Bronchial epithelial cell (primary cell): ENCODE measurements around the gene RAI1. TPM values are rescaled to one million over a fixed set of nuclear protein-coding genes. Genes with fewer than 3 reads are reported as not detected.

ENCODE experiments used
- DNase-seq: peaks from one replicate; pipeline ENCODE4 v3.0.0-alpha.2; 2010; ENCODE audit warnings: low read depth
- FAIRE-seq: peaks from 2 replicates; lab custom pipeline; 2011; peaks lifted over from hg19 to GRCh38; lab: Jason Lieb, UNC
- H3K27me3 ChIP-seq: 2 replicates; pipeline ENCODE4 v1.5.1; 2011; ENCODE audit warnings: low read length; ENCODE audit not compliant: control insufficient read depth, insufficient read depth
- H3K36me3 ChIP-seq: 2 replicates; pipeline ENCODE4 v1.5.1; 2011; ENCODE audit warnings: low read length; ENCODE audit not compliant: control insufficient read depth, insufficient read depth
- H3K4me3 ChIP-seq: 2 replicates; pipeline ENCODE4 v1.5.1; 2011; ENCODE audit warnings: mild to moderate bottlenecking, low read depth, low read length, control low read depth
- total RNA-seq: library from RNA; depleted of rRNA; stranded (reverse); fragments of >200 nt; gene quantifications from 2 replicates; pipeline ENCODE4 v1.2.1, GENCODE V29; 2014
- TF ChIP-seq, protein P1 (sequence below): IDR thresholded peaks from 2 replicates; pipeline ENCODE4 v1.5.1; 2011; ENCODE audit warnings: mild to moderate bottlenecking, moderate library complexity, low read length, control low read depth, inconsistent platforms; ENCODE audit not compliant: insufficient read depth, severe bottlenecking

The RAI1 gene
- total RNA-seq, 1 donor from 2014 or later, result 7.4 TPM

DNA sequence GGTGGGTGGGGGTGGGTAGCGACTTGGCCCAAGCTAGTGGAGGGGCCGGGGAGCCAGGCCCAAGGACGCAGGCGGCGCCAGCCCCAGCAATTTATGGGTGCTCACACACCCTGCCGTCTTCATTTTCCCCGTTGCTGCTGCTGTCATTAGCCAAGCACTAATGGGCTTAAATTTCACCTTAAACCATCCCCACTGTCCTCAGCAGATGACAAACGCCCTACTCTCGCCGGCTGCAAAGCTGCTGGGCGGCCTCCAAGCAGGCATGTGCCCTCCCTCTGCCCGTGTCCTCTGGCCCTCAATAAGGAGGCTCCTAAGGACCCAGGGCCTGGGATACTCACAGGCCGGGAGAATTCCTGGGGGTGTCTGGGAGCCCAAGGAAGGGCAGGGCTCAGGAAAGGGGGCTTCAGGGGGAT, 89.4 kb downstream of the RAI1 start:
- no peak for FAIRE-seq
- H3K4me3 ChIP-seq, result no peak overlapping the region
- peaks cover 3% of the 10 kb centered on the region for H3K36me3 ChIP-seq
- TF ChIP-seq, protein P1, sequence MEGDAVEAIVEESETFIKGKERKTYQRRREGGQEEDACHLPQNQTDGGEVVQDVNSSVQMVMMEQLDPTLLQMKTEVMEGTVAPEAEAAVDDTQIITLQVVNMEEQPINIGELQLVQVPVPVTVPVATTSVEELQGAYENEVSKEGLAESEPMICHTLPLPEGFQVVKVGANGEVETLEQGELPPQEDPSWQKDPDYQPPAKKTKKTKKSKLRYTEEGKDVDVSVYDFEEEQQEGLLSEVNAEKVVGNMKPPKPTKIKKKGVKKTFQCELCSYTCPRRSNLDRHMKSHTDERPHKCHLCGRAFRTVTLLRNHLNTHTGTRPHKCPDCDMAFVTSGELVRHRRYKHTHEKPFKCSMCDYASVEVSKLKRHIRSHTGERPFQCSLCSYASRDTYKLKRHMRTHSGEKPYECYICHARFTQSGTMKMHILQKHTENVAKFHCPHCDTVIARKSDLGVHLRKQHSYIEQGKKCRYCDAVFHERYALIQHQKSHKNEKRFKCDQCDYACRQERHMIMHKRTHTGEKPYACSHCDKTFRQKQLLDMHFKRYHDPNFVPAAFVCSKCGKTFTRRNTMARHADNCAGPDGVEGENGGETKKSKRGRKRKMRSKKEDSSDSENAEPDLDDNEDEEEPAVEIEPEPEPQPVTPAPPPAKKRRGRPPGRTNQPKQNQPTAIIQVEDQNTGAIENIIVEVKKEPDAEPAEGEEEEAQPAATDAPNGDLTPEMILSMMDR, result no peak
- no peaks in the 10 kb centered on the region for H3K27me3 ChIP-seq
- no peak for DNase-seq

DNA sequence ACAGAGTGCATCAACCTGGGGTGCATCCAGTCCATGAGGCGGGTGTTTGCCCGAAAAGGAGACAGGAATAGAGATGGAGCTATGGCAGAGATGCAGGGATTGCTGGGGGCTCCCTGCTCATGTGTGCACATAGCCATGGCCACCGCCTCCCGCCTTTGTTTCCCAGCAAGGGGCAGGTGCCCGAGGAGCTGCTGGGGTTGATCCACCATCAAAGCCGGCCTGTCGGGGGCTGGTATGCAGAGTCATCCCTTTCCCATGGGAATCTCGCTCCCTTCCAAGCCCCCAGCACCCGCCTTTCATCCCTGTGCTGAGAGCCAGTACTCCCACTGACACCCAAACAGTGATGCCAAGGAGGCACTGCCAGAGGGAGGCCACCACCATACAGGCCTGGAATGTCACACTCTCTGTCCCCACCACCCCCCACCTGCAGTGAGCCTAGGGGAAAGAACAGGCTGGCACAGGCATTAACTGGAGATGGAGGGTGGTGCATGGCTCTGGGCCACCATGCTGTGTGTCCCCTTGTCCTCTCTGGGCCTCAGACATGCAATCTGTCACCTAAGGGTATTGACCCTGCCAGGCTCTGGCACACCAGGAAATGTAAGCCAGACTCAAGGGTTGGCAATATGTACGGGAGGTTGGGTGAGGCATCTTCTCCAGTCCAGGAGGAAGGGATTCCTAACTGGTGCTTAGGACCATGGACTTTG, 90.4 kb downstream of the RAI1 start:
- Histone ChIP-seq H3K27me3 (no peaks in the 10 kb centered on the region), H3K4me3 (no peak overlapping the region), H3K36me3 (peaks cover 2% of the 10 kb centered on the region)
- no peak for FAIRE-seq
- DNase-seq, result no peak
- TF ChIP-seq, protein P1, result no peak

DNA sequence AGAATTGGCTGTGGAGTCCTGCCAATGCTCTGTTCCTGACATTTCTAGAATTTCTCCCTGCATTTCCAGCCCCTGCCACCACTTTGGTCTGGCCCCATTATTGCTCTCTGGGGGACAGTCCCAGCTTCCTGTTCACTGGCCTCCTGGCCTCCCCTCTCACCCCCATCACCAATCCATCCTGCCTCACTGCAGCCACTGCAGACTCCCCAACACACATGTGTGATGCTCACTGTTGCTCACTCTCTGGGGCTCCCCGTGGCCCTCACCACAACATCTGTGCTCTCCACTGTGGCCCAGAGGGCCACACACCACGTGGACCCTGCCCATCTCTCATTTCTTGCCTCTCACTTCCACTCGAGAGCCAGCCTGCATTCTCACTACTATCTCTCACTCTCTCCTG, 91.0 kb downstream of the RAI1 start:
- Histone ChIP-seq H3K27me3 (no peaks in the 10 kb centered on the region), H3K36me3 (peaks cover 1% of the 10 kb centered on the region), H3K4me3 (no peak overlapping the region)
- no peak for FAIRE-seq
- TF ChIP-seq, protein P1, result no peak
- no peak for DNase-seq

DNA sequence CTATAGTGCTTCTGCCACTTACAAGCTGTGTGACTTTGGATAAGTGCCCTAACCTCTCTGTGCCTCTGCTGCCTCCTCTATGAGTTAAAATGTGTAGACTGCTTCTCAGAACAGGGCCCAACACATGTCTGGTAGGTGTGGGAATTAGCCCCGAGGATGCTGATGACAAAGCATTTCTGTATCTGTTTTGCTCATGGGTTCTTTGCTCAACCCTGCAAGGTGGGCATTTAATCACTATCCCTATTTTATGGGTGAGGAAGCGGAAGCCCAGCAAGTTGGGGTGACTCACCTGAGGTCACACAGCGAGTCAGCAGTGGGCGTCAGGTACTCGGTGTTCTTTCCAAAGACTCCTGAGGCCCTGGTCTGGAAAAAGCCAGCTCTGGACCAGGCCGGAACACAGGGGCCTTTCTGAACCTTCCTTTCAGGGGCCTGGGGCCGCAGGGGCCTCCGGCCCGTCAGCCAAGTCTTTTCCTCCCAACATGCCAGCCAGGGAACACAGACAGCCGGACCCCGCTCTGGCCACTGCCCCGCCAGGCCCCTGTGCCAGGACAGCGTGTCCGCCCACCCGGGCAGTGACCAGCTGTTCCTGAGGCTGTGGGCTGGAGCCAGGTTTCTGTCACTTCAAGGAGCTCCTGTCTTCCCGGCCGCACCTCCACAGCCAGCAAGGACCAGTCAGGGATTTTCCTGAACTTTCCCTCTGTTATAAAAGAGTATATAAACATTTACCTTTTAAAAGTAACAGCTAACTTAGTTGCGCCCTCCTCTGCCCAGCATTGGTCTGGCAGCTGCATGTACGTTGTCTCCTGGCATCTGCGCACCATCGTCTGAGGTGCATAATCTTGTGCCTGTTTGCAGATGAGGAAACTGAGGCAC, 93.0 kb downstream of the RAI1 start:
- DNase-seq, result peak; percentile 99
- Histone ChIP-seq H3K27me3 (no peaks in the 10 kb centered on the region), H3K36me3 (peaks cover 3% of the 10 kb centered on the region), H3K4me3 (no peak overlapping the region)
- TF ChIP-seq, protein P1, result peak; percentile 67
- FAIRE-seq, result peak; percentile 13

DNA sequence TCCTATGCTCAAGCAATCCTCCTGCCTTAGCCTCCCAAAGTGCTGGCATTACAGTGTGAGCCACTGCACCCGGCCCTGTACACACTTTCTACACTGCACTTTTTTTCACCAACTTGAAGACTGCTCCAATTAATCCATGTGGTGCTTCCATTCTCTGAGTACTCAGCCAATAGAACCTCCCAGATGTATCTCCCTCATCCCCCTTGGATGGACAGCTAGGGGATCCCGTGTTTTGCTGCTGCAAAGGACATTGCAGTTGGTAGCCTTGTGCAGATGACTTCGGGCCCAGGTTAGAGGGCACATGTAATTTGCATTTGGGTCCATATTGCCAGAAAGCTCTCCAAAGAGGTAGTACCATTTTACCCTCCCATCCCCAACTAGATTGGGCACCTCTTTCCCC, 95.6 kb downstream of the RAI1 start:
- no peak for FAIRE-seq
- H3K27me3 ChIP-seq, result no peaks in the 10 kb centered on the region
- no peak for DNase-seq
- H3K4me3 ChIP-seq, result no peak overlapping the region
- peaks cover 2% of the 10 kb centered on the region for H3K36me3 ChIP-seq
- TF ChIP-seq, protein P1, result no peak
